A549 (cell line): ENCODE data around the gene PLCH1. TPM values are rescaled to one million over a fixed set of nuclear protein-coding genes. Genes with fewer than 3 reads are reported as not detected.

Experiments used
- ATAC-seq, 2 experiments: fragments of 200-7000 bp in 1 of 2; fragments of >200 bp in 1 of 2; cut with Nextera tagmentation in 1 of 2; cut with Tn5 transposase in 1 of 2; 3 replicates each; pipeline versions ENCODE4 v1.8.0 to v1.9.1; 2018 to 2020; ENCODE audit warnings: mild to moderate bottlenecking in 1 of 2, moderate library complexity in 1 of 2
- CTCF ChIA-PET: fragments of 300-600 bp; sonication (Branson Sonifier 250); formaldehyde crosslinking; extraction: SDS; loops from one replicate; lab custom pipeline; 2021; ENCODE audit warnings: antibody characterized with exemption, inconsistent platforms; lab: Yijun Ruan, JAX
- POLR2A ChIA-PET: fragments of 350-600 bp; formaldehyde crosslinking; extraction: SDS; loops from one replicate; lab custom pipeline; 2021; ENCODE audit warnings: antibody characterized with exemption, inconsistent platforms; lab: Yijun Ruan, JAX
- DNase-seq, 2 experiments: peaks; one replicate each; pipeline versions ENCODE4 v3.0.0 to v3.0.0-alpha.2; 2011 to 2016; ENCODE audit warnings: low read depth in 1 of 2, low spot score in 1 of 2
- FAIRE-seq: peaks from 2 replicates; lab custom pipeline; 2011; peaks lifted over from hg19 to GRCh38; lab: Jason Lieb, UNC
- H3K27ac ChIP-seq, 2 experiments: fragments of >200 bp; sonication (Bioruptor Twin); formaldehyde crosslinking; 3 replicates each; pipeline ENCODE4 v1.5.1; 2016 to 2017
- H3K4me1 ChIP-seq: fragments of >200 bp; sonication (Bioruptor Twin); formaldehyde crosslinking; 3 replicates; pipeline ENCODE4 v1.6.1; 2016
- H3K4me2 ChIP-seq: fragments of >200 bp; sonication (Bioruptor Twin); formaldehyde crosslinking; 3 replicates; pipeline ENCODE4 v1.6.1; 2016
- H3K4me3 ChIP-seq: fragments of >200 bp; sonication (Bioruptor Twin); formaldehyde crosslinking; 3 replicates; pipeline ENCODE4 v1.5.1; 2016
- H3K9me3 ChIP-seq: fragments of >200 bp; sonication (Bioruptor Twin); formaldehyde crosslinking; 3 replicates; pipeline ENCODE4 v1.6.1; 2016
- BHLHE40 ChIP-seq: IDR thresholded peaks from 2 replicates; pipeline ENCODE4 v1.6.1; 2012; ENCODE audit warnings: low read depth, low read length, inconsistent platforms
- CBX2 ChIP-seq: fragments of 200-600 bp; sonication (generic); IDR thresholded peaks from 2 replicates; pipeline ENCODE4 v1.6.1; 2016; ENCODE audit warnings: low read depth, mild to moderate bottlenecking, borderline replicate concordance
- CHD4 ChIP-seq: fragments of 200-600 bp; sonication (generic); IDR thresholded peaks from 2 replicates; pipeline ENCODE4 v1.6.1; 2016; ENCODE audit warnings: antibody characterized with exemption, mild to moderate bottlenecking, borderline replicate concordance
- EHF ChIP-seq: fragments of 250-450 bp; sonication (Bioruptor Pico); IDR thresholded peaks from 2 replicates; pipeline ENCODE4 v1.5.0; 2020; ENCODE audit warnings: mild to moderate bottlenecking
- EHMT2 ChIP-seq: fragments of 200-600 bp; sonication (generic); IDR thresholded peaks from 2 replicates; pipeline ENCODE4 v1.6.1; 2016; ENCODE audit warnings: antibody characterized with exemption, low read depth, mild to moderate bottlenecking, moderate library complexity
- FOSB ChIP-seq: fragments of 250-450 bp; sonication (Bioruptor Pico); IDR thresholded peaks from 2 replicates; pipeline ENCODE4 v1.5.0; 2020; ENCODE audit warnings: mild to moderate bottlenecking, moderate library complexity
- FOXS1 ChIP-seq: fragments of 250-450 bp; sonication (Bioruptor Pico); IDR thresholded peaks from 2 replicates; pipeline ENCODE4 v1.5.0; 2020; ENCODE audit warnings: mild to moderate bottlenecking, moderate library complexity
- HDAC2 ChIP-seq: fragments of 200-600 bp; sonication (generic); IDR thresholded peaks from 2 replicates; pipeline ENCODE4 v1.6.1; 2016
- MYC ChIP-seq: IDR thresholded peaks from 2 replicates; pipeline ENCODE4 v1.6.1; 2012; ENCODE audit warnings: mild to moderate bottlenecking, inconsistent platforms, low read length, improper control_type of control experiment, borderline replicate concordance
- NFE2L2 ChIP-seq: fragments of 150-350 bp; conservative IDR thresholded peaks from 2 replicates; pipeline ENCODE4 v1.6.1; 2014; ENCODE audit warnings: low read length
- NR3C1 ChIP-seq: fragments of >200 bp; sonication (Bioruptor Twin); formaldehyde crosslinking; IDR thresholded peaks from 3 replicates; pipeline ENCODE4 v1.6.1; 2017
- PHF8 ChIP-seq: fragments of 200-600 bp; sonication (generic); IDR thresholded peaks from 2 replicates; pipeline ENCODE4 v1.6.1; 2016; ENCODE audit warnings: low read depth, mild to moderate bottlenecking, antibody characterized with exemption, moderate library complexity, borderline replicate concordance
- RAD21 ChIP-seq, 2 experiments: fragments of >200 bp in 1 of 2; sonication (Bioruptor Twin) in 1 of 2; formaldehyde crosslinking in 1 of 2; IDR thresholded peaks in 1 of 2; conservative IDR thresholded peaks in 1 of 2; 2 replicates in 1 of 2; 3 replicates in 1 of 2; pipeline ENCODE4 v1.6.1; 2012 to 2018; ENCODE audit warnings: inconsistent platforms in 1 of 2
- RNF2 ChIP-seq: fragments of 200-600 bp; sonication (generic); IDR thresholded peaks from 2 replicates; pipeline ENCODE4 v1.6.1; 2016; ENCODE audit warnings: low read depth, mild to moderate bottlenecking, antibody characterized with exemption, moderate library complexity, borderline replicate concordance
- SREBF2 ChIP-seq: fragments of 450-650 bp; IDR thresholded peaks from 2 replicates; pipeline ENCODE4 v1.6.1; 2014; ENCODE audit warnings: mild to moderate bottlenecking, moderate library complexity
- TFCP2L1 ChIP-seq: fragments of 250-450 bp; sonication (Bioruptor Pico); IDR thresholded peaks from 2 replicates; pipeline ENCODE4 v1.5.0; 2021; ENCODE audit warnings: mild to moderate bottlenecking
- ZC3H11A ChIP-seq: fragments of 450-650 bp; IDR thresholded peaks from 2 replicates; pipeline ENCODE4 v1.6.1; 2014; ENCODE audit warnings: antibody characterized with exemption, mild to moderate bottlenecking
- ZSCAN20 ChIP-seq: fragments of 250-450 bp; sonication (Bioruptor Pico); IDR thresholded peaks from 2 replicates; pipeline ENCODE4 v1.8.0; 2022; ENCODE audit warnings: mild to moderate bottlenecking, moderate library complexity
- WGBS: methylation state at CpG from one replicate; pipeline ENCODE4 v1.1.6; 2017; ENCODE audit errors: missing lambda C conversion rate; 5-methylcytosine and 5-hydroxymethylcytosine counted together
- polyA plus RNA-seq, 4 experiments: library from polyadenylated mRNA; depleted of rRNA in 3 of 4; stranded (reverse); fragments of >200 nt; fragmentation: RNase III in 1 of 4; extraction: RNeasy Plus Mini Kit Qiagen cat#74134 plus additional on column Dnase treatment in 1 of 4; gene quantifications; 2 replicates in 3 of 4; 3 replicates in 1 of 4; pipeline ENCODE4 v1.2.3, GENCODE V29; 2011 to 2017
- TF ChIP-seq, protein P1 (sequence below): fragments of >200 bp; sonication (Bioruptor Twin); formaldehyde crosslinking; IDR thresholded peaks from 3 replicates; pipeline ENCODE4 v1.6.1; 2016
- TF ChIP-seq, protein P2 (sequence below): fragments of >200 bp; sonication (Bioruptor Twin); formaldehyde crosslinking; IDR thresholded peaks from 2 replicates; pipeline ENCODE4 v1.6.1; 2016
- TF ChIP-seq, protein P3 (sequence below): fragments of 250-450 bp; sonication (Bioruptor Pico); IDR thresholded peaks from 2 replicates; pipeline ENCODE4 v1.5.0; 2020; ENCODE audit warnings: low read depth, mild to moderate bottlenecking, moderate library complexity
- TF ChIP-seq, protein P4 (sequence below): fragments of 200-600 bp; sonication (generic); IDR thresholded peaks from 2 replicates; pipeline ENCODE4 v1.6.1; 2016; ENCODE audit warnings: antibody characterized with exemption, mild to moderate bottlenecking, moderate library complexity
- TF ChIP-seq, protein P5 (sequence below): fragments of 250-450 bp; sonication (Bioruptor Pico); IDR thresholded peaks from 2 replicates; pipeline ENCODE4 v1.5.0; 2021; ENCODE audit warnings: mild to moderate bottlenecking, moderate library complexity, borderline replicate concordance
- TF ChIP-seq, protein P6 (sequence below): fragments of >200 bp; sonication (Bioruptor Twin); formaldehyde crosslinking; IDR thresholded peaks from 3 replicates; pipeline ENCODE4 v1.5.1; 2016

Gene PLCH1
- polyA plus RNA-seq, 2 of the 4 experiments (the other 2 are of a cell fraction): 2.1 to 11.1 TPM

DNA sequence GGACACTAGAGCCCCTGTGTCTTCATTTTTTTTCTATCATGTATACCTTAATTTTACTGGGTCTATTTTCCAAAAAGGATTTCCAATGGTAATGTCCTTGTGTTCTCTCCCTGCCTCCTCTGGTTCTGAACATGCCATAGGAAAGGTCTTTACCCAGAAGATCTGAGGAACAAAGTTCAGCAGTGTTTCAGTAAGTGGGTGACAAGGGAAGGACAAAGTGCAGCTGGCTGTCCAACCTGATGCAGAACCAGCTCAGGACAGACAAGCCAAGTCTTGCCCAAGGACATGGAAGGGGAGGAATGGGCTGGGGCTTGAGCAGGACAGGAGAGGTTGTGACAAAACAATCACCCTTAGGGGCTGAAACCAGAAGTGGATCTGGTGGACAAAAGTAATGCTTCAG, 390.2 kb downstream of the PLCH1 start:
- ATAC-seq (no peak), DNase-seq (no peak), FAIRE-seq (no peak)
- no peaks in the 10 kb centered on the region for H3K9me3 ChIP-seq
- no peak overlapping the region for H3K27ac ChIP-seq
- H3K4me2 ChIP-seq: no peak overlapping the region
- TF ChIP-seq PHF8 (no peak), NFE2L2 (no peak), HDAC2 (no peak), EHMT2 (no peak), NR3C1 (no peak), FOSB (CRISPR knock-in tag) (no peak), FOXS1 (no peak), TFCP2L1 (CRISPR knock-in tag) (no peak)
- TF ChIP-seq, protein P1, sequence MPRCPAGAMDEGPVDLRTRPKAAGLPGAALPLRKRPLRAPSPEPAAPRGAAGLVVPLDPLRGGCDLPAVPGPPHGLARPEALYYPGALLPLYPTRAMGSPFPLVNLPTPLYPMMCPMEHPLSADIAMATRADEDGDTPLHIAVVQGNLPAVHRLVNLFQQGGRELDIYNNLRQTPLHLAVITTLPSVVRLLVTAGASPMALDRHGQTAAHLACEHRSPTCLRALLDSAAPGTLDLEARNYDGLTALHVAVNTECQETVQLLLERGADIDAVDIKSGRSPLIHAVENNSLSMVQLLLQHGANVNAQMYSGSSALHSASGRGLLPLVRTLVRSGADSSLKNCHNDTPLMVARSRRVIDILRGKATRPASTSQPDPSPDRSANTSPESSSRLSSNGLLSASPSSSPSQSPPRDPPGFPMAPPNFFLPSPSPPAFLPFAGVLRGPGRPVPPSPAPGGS: no peak
- TF ChIP-seq, protein P2, sequence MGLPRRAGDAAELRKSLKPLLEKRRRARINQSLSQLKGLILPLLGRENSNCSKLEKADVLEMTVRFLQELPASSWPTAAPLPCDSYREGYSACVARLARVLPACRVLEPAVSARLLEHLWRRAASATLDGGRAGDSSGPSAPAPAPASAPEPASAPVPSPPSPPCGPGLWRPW: no peak
- TF ChIP-seq, protein P3, sequence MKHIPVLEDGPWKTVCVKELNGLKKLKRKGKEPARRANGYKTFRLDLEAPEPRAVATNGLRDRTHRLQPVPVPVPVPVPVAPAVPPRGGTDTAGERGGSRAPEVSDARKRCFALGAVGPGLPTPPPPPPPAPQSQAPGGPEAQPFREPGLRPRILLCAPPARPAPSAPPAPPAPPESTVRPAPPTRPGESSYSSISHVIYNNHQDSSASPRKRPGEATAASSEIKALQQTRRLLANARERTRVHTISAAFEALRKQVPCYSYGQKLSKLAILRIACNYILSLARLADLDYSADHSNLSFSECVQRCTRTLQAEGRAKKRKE: no peak
- H3K4me3 ChIP-seq: no peak overlapping the region
- CTCF ChIA-PET: interaction anchor here (0.9 to 4.4 kb wide), 7 partner anchors 239 to 451 kb away, joined by 3 to 62 read pairs (median 3); partner anchors contain the start of gene C3orf33
- H3K4me1 ChIP-seq: no peaks in the 10 kb centered on the region
- POLR2A ChIA-PET: no interaction called here

DNA sequence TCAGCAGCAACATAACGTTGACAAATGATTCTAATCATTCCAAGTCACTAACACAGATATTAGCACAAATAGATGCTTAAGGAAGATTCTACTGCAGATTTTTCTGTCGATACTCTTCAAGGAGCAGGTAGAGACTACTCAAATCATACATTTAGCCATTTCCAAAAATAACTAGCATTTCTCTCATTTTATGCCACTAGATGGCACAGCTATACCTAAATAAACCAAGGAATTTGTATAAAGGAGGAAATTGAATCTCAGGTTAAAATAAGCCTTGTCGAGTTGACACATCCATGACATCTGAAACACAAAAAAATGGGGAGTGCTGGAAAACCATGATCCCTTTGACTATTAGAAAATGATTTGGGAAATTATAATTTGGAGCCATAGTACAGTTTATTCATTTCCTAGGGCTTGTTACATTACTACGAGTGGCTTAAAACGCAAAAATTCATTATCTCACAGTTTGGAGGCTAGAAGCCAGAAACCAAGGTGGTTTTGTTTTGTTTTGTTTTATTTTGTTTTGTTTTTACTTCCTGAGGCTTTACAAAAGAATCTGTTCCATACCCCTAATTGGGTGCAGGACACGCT, 391.9 kb downstream of the PLCH1 start:
- Histone ChIP-seq H3K9me3 (no peaks in the 10 kb centered on the region), H3K4me1 (no peaks in the 10 kb centered on the region), H3K4me2 (no peak overlapping the region), H3K27ac (no peak overlapping the region), H3K4me3 (no peak overlapping the region)
- peak; percentile 52 to 55 for DNase-seq
- CTCF ChIA-PET: interaction anchor here (0.8 to 4.4 kb wide), 12 partner anchors 9 to 361 kb away, joined by 3 to 62 read pairs (median 4); no protein-coding TSS in a partner anchor
- ATAC-seq: peak; percentile 73 to 79; a peak in 3 of 6 replicates
- POLR2A ChIA-PET: interaction anchor here (1.0 kb wide), 1 partner anchor 349 kb away, joined by 3 read pairs; no protein-coding TSS in a partner anchor
- 45% methylated on average over 6 of the region's 6 CpGs for WGBS
- FAIRE-seq: no peak
- TF ChIP-seq EHMT2 (no peak), RAD21 (conservative IDR thresholded peaks at IDR 0.05 in 1 of 2, IDR thresholded peaks at IDR 0.05 in 1 of 2) (peak; percentile 80 to 83), NFE2L2 (no peak), RNF2 (no peak), MYC (no peak), CBX2 (no peak), ZC3H11A (no peak), ZSCAN20 (CRISPR knock-in tag) (no peak), EHF (no peak), CHD4 (no peak), BHLHE40 (no peak), SREBF2 (no peak)
- TF ChIP-seq, protein P4, sequence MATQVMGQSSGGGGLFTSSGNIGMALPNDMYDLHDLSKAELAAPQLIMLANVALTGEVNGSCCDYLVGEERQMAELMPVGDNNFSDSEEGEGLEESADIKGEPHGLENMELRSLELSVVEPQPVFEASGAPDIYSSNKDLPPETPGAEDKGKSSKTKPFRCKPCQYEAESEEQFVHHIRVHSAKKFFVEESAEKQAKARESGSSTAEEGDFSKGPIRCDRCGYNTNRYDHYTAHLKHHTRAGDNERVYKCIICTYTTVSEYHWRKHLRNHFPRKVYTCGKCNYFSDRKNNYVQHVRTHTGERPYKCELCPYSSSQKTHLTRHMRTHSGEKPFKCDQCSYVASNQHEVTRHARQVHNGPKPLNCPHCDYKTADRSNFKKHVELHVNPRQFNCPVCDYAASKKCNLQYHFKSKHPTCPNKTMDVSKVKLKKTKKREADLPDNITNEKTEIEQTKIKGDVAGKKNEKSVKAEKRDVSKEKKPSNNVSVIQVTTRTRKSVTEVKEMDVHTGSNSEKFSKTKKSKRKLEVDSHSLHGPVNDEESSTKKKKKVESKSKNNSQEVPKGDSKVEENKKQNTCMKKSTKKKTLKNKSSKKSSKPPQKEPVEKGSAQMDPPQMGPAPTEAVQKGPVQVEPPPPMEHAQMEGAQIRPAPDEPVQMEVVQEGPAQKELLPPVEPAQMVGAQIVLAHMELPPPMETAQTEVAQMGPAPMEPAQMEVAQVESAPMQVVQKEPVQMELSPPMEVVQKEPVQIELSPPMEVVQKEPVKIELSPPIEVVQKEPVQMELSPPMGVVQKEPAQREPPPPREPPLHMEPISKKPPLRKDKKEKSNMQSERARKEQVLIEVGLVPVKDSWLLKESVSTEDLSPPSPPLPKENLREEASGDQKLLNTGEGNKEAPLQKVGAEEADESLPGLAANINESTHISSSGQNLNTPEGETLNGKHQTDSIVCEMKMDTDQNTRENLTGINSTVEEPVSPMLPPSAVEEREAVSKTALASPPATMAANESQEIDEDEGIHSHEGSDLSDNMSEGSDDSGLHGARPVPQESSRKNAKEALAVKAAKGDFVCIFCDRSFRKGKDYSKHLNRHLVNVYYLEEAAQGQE: no peak
- TF ChIP-seq, protein P5, sequence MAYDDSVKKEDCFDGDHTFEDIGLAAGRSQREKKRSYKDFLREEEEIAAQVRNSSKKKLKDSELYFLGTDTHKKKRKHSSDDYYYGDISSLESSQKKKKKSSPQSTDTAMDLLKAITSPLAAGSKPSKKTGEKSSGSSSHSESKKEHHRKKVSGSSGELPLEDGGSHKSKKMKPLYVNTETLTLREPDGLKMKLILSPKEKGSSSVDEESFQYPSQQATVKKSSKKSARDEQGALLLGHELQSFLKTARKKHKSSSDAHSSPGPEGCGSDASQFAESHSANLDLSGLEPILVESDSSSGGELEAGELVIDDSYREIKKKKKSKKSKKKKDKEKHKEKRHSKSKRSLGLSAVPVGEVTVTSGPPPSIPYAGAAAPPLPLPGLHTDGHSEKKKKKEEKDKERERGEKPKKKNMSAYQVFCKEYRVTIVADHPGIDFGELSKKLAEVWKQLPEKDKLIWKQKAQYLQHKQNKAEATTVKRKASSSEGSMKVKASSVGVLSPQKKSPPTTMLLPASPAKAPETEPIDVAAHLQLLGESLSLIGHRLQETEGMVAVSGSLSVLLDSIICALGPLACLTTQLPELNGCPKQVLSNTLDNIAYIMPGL (CRISPR knock-in tag): no peak
- TF ChIP-seq, protein P6, sequence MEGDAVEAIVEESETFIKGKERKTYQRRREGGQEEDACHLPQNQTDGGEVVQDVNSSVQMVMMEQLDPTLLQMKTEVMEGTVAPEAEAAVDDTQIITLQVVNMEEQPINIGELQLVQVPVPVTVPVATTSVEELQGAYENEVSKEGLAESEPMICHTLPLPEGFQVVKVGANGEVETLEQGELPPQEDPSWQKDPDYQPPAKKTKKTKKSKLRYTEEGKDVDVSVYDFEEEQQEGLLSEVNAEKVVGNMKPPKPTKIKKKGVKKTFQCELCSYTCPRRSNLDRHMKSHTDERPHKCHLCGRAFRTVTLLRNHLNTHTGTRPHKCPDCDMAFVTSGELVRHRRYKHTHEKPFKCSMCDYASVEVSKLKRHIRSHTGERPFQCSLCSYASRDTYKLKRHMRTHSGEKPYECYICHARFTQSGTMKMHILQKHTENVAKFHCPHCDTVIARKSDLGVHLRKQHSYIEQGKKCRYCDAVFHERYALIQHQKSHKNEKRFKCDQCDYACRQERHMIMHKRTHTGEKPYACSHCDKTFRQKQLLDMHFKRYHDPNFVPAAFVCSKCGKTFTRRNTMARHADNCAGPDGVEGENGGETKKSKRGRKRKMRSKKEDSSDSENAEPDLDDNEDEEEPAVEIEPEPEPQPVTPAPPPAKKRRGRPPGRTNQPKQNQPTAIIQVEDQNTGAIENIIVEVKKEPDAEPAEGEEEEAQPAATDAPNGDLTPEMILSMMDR: peak; percentile 80
- TF ChIP-seq, protein P2: no peak
- TF ChIP-seq, protein P1: no peak
